H9 (cell line): ENCODE results near the gene STC2. TPM values are rescaled to one million over a fixed set of nuclear protein-coding genes. Genes with fewer than 3 reads are reported as not detected.

Source experiments
- DNase-seq: peaks from one replicate; pipeline ENCODE4 v3.0.0-alpha.2; 2017
- H2AFZ ChIP-seq: one replicate; pipeline ENCODE4 v1.6.1; 2013; ENCODE audit warnings: mild to moderate bottlenecking, low read length, control low read depth, moderate library complexity
- H2AK5ac ChIP-seq: 2 replicates; pipeline ENCODE4 v1.6.1; 2013; ENCODE audit warnings: low read length, control low read depth, mixed read lengths; ENCODE audit not compliant: insufficient read length
- H2BK120ac ChIP-seq: one replicate; pipeline ENCODE4 v1.6.1; 2013; ENCODE audit warnings: low read depth, mild to moderate bottlenecking, low read length, control low read depth, inconsistent platforms; ENCODE audit not compliant: poor library complexity, severe bottlenecking
- H2BK12ac ChIP-seq: 2 replicates; pipeline ENCODE4 v1.6.1; 2013; ENCODE audit warnings: low read length, control low read depth, mixed read lengths, low read depth; ENCODE audit not compliant: insufficient read length
- H2BK15ac ChIP-seq: 2 replicates; pipeline ENCODE4 v1.6.1; 2013; ENCODE audit warnings: low read depth, low read length, control low read depth
- H2BK20ac ChIP-seq: one replicate; pipeline ENCODE4 v1.6.1; 2013; ENCODE audit warnings: low read depth, mild to moderate bottlenecking, low read length, control low read depth, inconsistent platforms; ENCODE audit not compliant: poor library complexity, severe bottlenecking
- H2BK5ac ChIP-seq: 2 replicates; pipeline ENCODE4 v1.6.1; 2013; ENCODE audit warnings: low read length, control low read depth, mixed read lengths; ENCODE audit not compliant: insufficient read length
- H3K14ac ChIP-seq: 2 replicates; pipeline ENCODE4 v1.6.1; 2013; ENCODE audit warnings: low read length, control low read depth; ENCODE audit not compliant: insufficient read depth
- H3K18ac ChIP-seq: 2 replicates; pipeline ENCODE4 v1.6.1; 2013; ENCODE audit warnings: low read depth, mild to moderate bottlenecking, mixed read lengths, low read length, control low read depth; ENCODE audit not compliant: insufficient read length
- H3K23ac ChIP-seq: 2 replicates; pipeline ENCODE4 v1.6.1; 2013; ENCODE audit warnings: low read length, control low read depth, mixed read lengths, low read depth; ENCODE audit not compliant: insufficient read length
- H3K23me2 ChIP-seq: 2 replicates; pipeline ENCODE4 v1.6.1; 2013; ENCODE audit warnings: low read depth, mild to moderate bottlenecking, mixed read lengths, low read length, control low read depth; ENCODE audit not compliant: insufficient read length, poor library complexity, severe bottlenecking
- H3K27ac ChIP-seq: 2 replicates; pipeline ENCODE4 v1.5.1; 2013; ENCODE audit warnings: low read length, control low read depth, mixed read lengths, low read depth; ENCODE audit not compliant: insufficient read length
- H3K27me3 ChIP-seq: 2 replicates; pipeline ENCODE4 v1.6.1; 2013; ENCODE audit warnings: low read length, control low read depth, inconsistent platforms; ENCODE audit not compliant: insufficient read depth
- H3K4ac ChIP-seq: 2 replicates; pipeline ENCODE4 v1.6.1; 2013; ENCODE audit warnings: low read depth, mild to moderate bottlenecking, control low read depth, inconsistent platforms, low read length, moderate library complexity
- H3K4me1 ChIP-seq: 2 replicates; pipeline ENCODE4 v1.6.1; 2013; ENCODE audit warnings: low read length, control low read depth, inconsistent platforms; ENCODE audit not compliant: insufficient read depth
- H3K4me2 ChIP-seq: 2 replicates; pipeline ENCODE4 v1.6.1; 2013; ENCODE audit warnings: low read length, control low read depth, mixed read lengths; ENCODE audit not compliant: insufficient read length, insufficient read depth
- H3K56ac ChIP-seq: 2 replicates; pipeline ENCODE4 v1.6.1; 2013; ENCODE audit warnings: low read depth, mild to moderate bottlenecking, mixed read lengths, low read length, control low read depth; ENCODE audit not compliant: insufficient read length
- H3K79me1 ChIP-seq: 2 replicates; pipeline ENCODE4 v1.6.1; 2013; ENCODE audit warnings: low read depth, mild to moderate bottlenecking, moderate library complexity, low read length, control low read depth, inconsistent platforms; ENCODE audit not compliant: insufficient read depth, poor library complexity, severe bottlenecking
- H3K79me2 ChIP-seq: 2 replicates; pipeline ENCODE4 v1.6.1; 2013; ENCODE audit warnings: low read length, control low read depth, inconsistent platforms; ENCODE audit not compliant: insufficient read depth
- H3K9ac ChIP-seq: 2 replicates; pipeline ENCODE4 v1.6.1; 2013; ENCODE audit warnings: low read length, control low read depth, mixed read lengths; ENCODE audit not compliant: insufficient read length; ENCODE audit errors: extremely low read depth
- H3K9me3 ChIP-seq: one replicate; pipeline ENCODE4 v1.6.1; 2013; ENCODE audit warnings: low read depth, low read length, inconsistent platforms; ENCODE audit not compliant: control insufficient read depth
- H3T11ph ChIP-seq: one replicate; pipeline ENCODE4 v1.6.1; 2013; ENCODE audit warnings: mild to moderate bottlenecking, low read length, control low read depth, inconsistent platforms
- H4K20me1 ChIP-seq: one replicate; pipeline ENCODE4 v1.6.1; 2013; ENCODE audit not compliant: control insufficient read depth, insufficient read length, insufficient read depth
- H4K5ac ChIP-seq: 2 replicates; pipeline ENCODE4 v1.6.1; 2013; ENCODE audit warnings: low read depth, mild to moderate bottlenecking, mixed read lengths, low read length, control low read depth; ENCODE audit not compliant: insufficient read length
- H4K8ac ChIP-seq: replicated peaks from 2 replicates; pipeline ENCODE4 v1.6.1; 2013; ENCODE audit warnings: low read length, control low read depth, mixed read lengths, low read depth; ENCODE audit not compliant: insufficient read length
- H4K91ac ChIP-seq: 2 replicates; pipeline ENCODE4 v1.6.1; 2013; ENCODE audit warnings: low read depth, mild to moderate bottlenecking, moderate library complexity, mixed read lengths, low read length, control low read depth; ENCODE audit not compliant: insufficient read length
- H3K27ac Mint-ChIP-seq, 3 experiments: 2 replicates in 2 of 3; 3 replicates in 1 of 3; pipeline ENCODE4 v1.8.0; 2020 to 2021; ENCODE audit warnings: mixed read lengths in 3 of 3, mild to moderate bottlenecking in 1 of 3, moderate library complexity in 1 of 3
- H3K27me3 Mint-ChIP-seq: 2 replicates; pipeline ENCODE4 v1.8.0; 2021; ENCODE audit warnings: low read depth, mild to moderate bottlenecking, moderate library complexity, mixed read lengths
- H3K36me3 Mint-ChIP-seq, 3 experiments: 2 replicates in 2 of 3; 3 replicates in 1 of 3; pipeline ENCODE4 v1.8.0; 2020 to 2021; ENCODE audit warnings: low read depth in 3 of 3, mixed read lengths in 3 of 3; ENCODE audit not compliant: insufficient read depth in 1 of 3
- H3K4me1 Mint-ChIP-seq, 2 experiments: 2 replicates each; pipeline ENCODE4 v1.8.0; 2020; ENCODE audit warnings: mixed read lengths in 2 of 2
- H3K4me3 Mint-ChIP-seq, 2 experiments: 2 replicates in 1 of 2; 3 replicates in 1 of 2; pipeline ENCODE4 v1.8.0; 2020 to 2021; ENCODE audit warnings: mild to moderate bottlenecking in 2 of 2, mixed read lengths in 2 of 2, moderate library complexity in 1 of 2
- H3K9me3 Mint-ChIP-seq, 2 experiments: 2 replicates in 1 of 2; 3 replicates in 1 of 2; pipeline ENCODE4 v1.8.0; 2020; ENCODE audit warnings: mild to moderate bottlenecking in 2 of 2, mixed read lengths in 2 of 2, moderate library complexity in 1 of 2
- CTCF ChIP-seq: fragments of 200-600 bp; sonication (generic); conservative IDR thresholded peaks from 3 replicates; pipeline ENCODE4 v1.8.0; 2021; ENCODE audit warnings: antibody characterized with exemption, mild to moderate bottlenecking
- WGBS: extraction: QIAGEN DNeasy Blood & Tissue Kit; methylation state at CpG from one replicate; pipeline ENCODE4 v1.1.7; 2013; ENCODE audit warnings: missing lambda C conversion rate, low lambda C conversion rate, mixed read lengths; ENCODE audit not compliant: insufficient read length; ENCODE audit errors: extremely low coverage; 5-methylcytosine and 5-hydroxymethylcytosine counted together
- total RNA-seq: library from RNA; stranded (reverse); gene quantifications from 2 replicates; pipeline ENCODE4 v1.2.1, GENCODE V29; 2021

STC2 gene
- total RNA-seq, 1 experiment from 2014 or later: 77.7 TPM

- H3K27me3 ChIP-seq: no peaks in the 10 kb centered on the region; the same call in 1 of the 2 replicates
- peaks cover 12 to 16% of the 10 kb centered on the region in 2 experiments for H3K9me3 Mint-ChIP-seq
- H3K9ac ChIP-seq: no peak overlapping the region
- no peaks in the 10 kb centered on the region for H3K79me2 ChIP-seq
- no peaks in the 10 kb centered on the region for H3K9me3 ChIP-seq
- H3T11ph ChIP-seq: no peak overlapping the region
- H3K56ac ChIP-seq: no peak overlapping the region
- no peak overlapping the region for H2AFZ ChIP-seq
- no peak overlapping the region for H2BK120ac ChIP-seq
- H3K4me3 Mint-ChIP-seq: no peak overlapping the region
- H3K23ac ChIP-seq: no peak overlapping the region
- no peak overlapping the region for H3K4me2 ChIP-seq
- H3K18ac ChIP-seq: no peak overlapping the region
- no peak overlapping the region for H3K14ac ChIP-seq
- H2AK5ac ChIP-seq: no peak overlapping the region
- no peak overlapping the region for H3K27ac Mint-ChIP-seq
- no peak overlapping the region for H2BK15ac ChIP-seq
- no peak overlapping the region for H4K5ac ChIP-seq
- no peak overlapping the region for H2BK12ac ChIP-seq
- peaks cover 27 to 31% of the 10 kb centered on the region in 2 experiments for H3K4me1 Mint-ChIP-seq
- no peak overlapping the region for H4K91ac ChIP-seq
- H3K36me3 Mint-ChIP-seq: peaks cover 5 to 13% (median 8%) of the 10 kb centered on the region in 3 experiments; a peak in 6 of 7 replicates
- H2BK20ac ChIP-seq: no peak overlapping the region
- H3K27me3 Mint-ChIP-seq: peaks cover 32% of the 10 kb centered on the region
- H3K27ac ChIP-seq: no peak overlapping the region
- no peaks in the 10 kb centered on the region for H3K79me1 ChIP-seq
- no peak overlapping the region for H2BK5ac ChIP-seq
- peaks cover 6% of the 10 kb centered on the region; the same call in 1 of the 2 replicates for H3K4me1 ChIP-seq
- H3K4ac ChIP-seq: no peak overlapping the region
- no peak overlapping the region for H4K8ac ChIP-seq
- TF ChIP-seq CTCF: no peak
- WGBS: no CpG with 5 or more reads among the region's 3 CpGs
- DNase-seq: no peak
- no peaks in the 10 kb centered on the region for H4K20me1 ChIP-seq
- H3K23me2 ChIP-seq: no peaks in the 10 kb centered on the region
Measured at GRCh38 chr5:173307695-173308094, 20.5 kb downstream of the STC2 start.
